ENCODE measurements around the gene ITSN1.
"Not testable (repeated sequence)": the region's sequence is repeated elsewhere in the genome, so short reads cannot be mapped to it uniquely, and the experiment has no call there.

DNA sequence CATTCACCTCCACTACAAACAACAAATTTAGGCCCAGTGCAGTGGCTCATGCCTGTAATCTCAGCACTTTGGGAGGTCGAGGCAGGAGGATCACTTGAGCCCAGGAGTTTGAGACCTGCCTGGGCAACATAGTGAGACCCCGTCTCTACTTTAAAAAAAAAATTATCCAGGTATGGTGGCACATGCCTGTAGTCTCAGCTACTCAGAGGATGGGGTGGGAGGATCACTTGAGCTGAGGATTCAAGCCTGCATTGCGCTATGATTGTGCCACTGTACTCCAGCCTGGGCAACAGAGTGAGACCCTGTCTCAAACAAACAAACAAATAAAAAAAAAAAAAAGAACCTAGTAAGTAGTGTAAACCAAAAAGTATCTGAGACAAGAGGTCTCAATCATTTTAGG, 86.8 kb downstream of the ITSN1 start:
- TF ChIP-seq CTCF, POLR2AphosphoS5, POLR2A (IDR thresholded peaks at IDR 0.05): not testable (repeated sequence)
